Neural crest cell (in vitro differentiated cells): ENCODE data around the gene PSMG4. TPM values are rescaled to one million over a fixed set of nuclear protein-coding genes. Genes with fewer than 3 reads are reported as not detected.

Source experiments
- DNase-seq: peaks from one replicate; pipeline ENCODE4 v3.0.0; 2021; ENCODE audit warnings: low read depth, mixed read lengths, low spot score
- H3K27ac Mint-ChIP-seq: one replicate; pipeline ENCODE4 v1.8.0; 2021; ENCODE audit warnings: mild to moderate bottlenecking, mixed read lengths; ENCODE audit not compliant: unreplicated experiment
- H3K27me3 Mint-ChIP-seq: 2 replicates; pipeline ENCODE4 v1.8.0; 2021; ENCODE audit warnings: low read depth, mild to moderate bottlenecking, mixed read lengths
- H3K36me3 Mint-ChIP-seq: 2 replicates; pipeline ENCODE4 v1.8.0; 2021; ENCODE audit warnings: low read depth, mild to moderate bottlenecking, mixed read lengths
- H3K4me1 Mint-ChIP-seq: 2 replicates; pipeline ENCODE4 v1.8.0; 2021; ENCODE audit warnings: mixed read lengths
- H3K4me3 Mint-ChIP-seq: one replicate; pipeline ENCODE4 v1.8.0; 2021; ENCODE audit warnings: mild to moderate bottlenecking, mixed read lengths
- H3K9me3 Mint-ChIP-seq: 2 replicates; pipeline ENCODE4 v1.8.0; 2021; ENCODE audit warnings: mixed read lengths
- CTCF ChIP-seq: fragments of 200-600 bp; sonication (generic); conservative IDR thresholded peaks from 2 replicates; pipeline ENCODE4 v1.5.0; 2021; ENCODE audit warnings: antibody characterized with exemption, mild to moderate bottlenecking
- total RNA-seq: library from RNA; stranded (reverse); gene quantifications from 2 replicates; pipeline ENCODE4 v1.2.1, GENCODE V29; 2021

The PSMG4 gene
- total RNA-seq, 1 donor from 2014 or later: 27.9 TPM

GRCh38 chr6:3283641-3284435 is 25.1 kb downstream of the PSMG4 start:
- no peaks in the 10 kb centered on the region for H3K27me3 Mint-ChIP-seq
- no peak for TF ChIP-seq CTCF
- peaks cover 54% of the 10 kb centered on the region for H3K4me1 Mint-ChIP-seq
- DNase-seq: no peak
- H3K27ac Mint-ChIP-seq: peak overlapping the region; percentile 78
- H3K4me3 Mint-ChIP-seq: no peak overlapping the region
- no peaks in the 10 kb centered on the region for H3K9me3 Mint-ChIP-seq
- peaks cover 7% of the 10 kb centered on the region for H3K36me3 Mint-ChIP-seq

GRCh38 chr6:3284436-3284876 is 25.7 kb downstream of the PSMG4 start:
- no peak for DNase-seq
- no peak for TF ChIP-seq CTCF
- H3K4me1 Mint-ChIP-seq: peaks cover 54% of the 10 kb centered on the region
- peak overlapping the region; percentile 31 for H3K4me3 Mint-ChIP-seq
- peak overlapping the region; percentile 45 for H3K27ac Mint-ChIP-seq
- H3K27me3 Mint-ChIP-seq: no peaks in the 10 kb centered on the region
- peaks cover 7% of the 10 kb centered on the region for H3K36me3 Mint-ChIP-seq
- H3K9me3 Mint-ChIP-seq: no peaks in the 10 kb centered on the region

- Mint-ChIP-seq H3K36me3 (peaks cover 5% of the 10 kb centered on the region), H3K27me3 (no peaks in the 10 kb centered on the region), H3K4me1 (peaks cover 50% of the 10 kb centered on the region), H3K9me3 (no peaks in the 10 kb centered on the region), H3K27ac (peak overlapping the region; percentile 45), H3K4me3 (peak overlapping the region; percentile 31)
- no peak for TF ChIP-seq CTCF
- DNase-seq: no peak
These were observed 26.4 kb downstream of the PSMG4 start for GRCh38 chr6:3285049-3285639.

GRCh38 chr6:3285732-3286131 is 27.0 kb downstream of the PSMG4 start:
- H3K4me1 Mint-ChIP-seq: peaks cover 54% of the 10 kb centered on the region
- no peak for DNase-seq
- no peaks in the 10 kb centered on the region for H3K9me3 Mint-ChIP-seq
- H3K27ac Mint-ChIP-seq: peak overlapping the region; percentile 16
- H3K36me3 Mint-ChIP-seq: peaks cover 5% of the 10 kb centered on the region
- peak overlapping the region; percentile 35 for H3K4me3 Mint-ChIP-seq
- no peak for TF ChIP-seq CTCF
- no peaks in the 10 kb centered on the region for H3K27me3 Mint-ChIP-seq

- Mint-ChIP-seq H3K4me3 (no peak overlapping the region), H3K4me1 (peaks cover 45% of the 10 kb centered on the region), H3K27ac (no peak overlapping the region), H3K36me3 (peaks cover 3% of the 10 kb centered on the region), H3K9me3 (no peaks in the 10 kb centered on the region), H3K27me3 (no peaks in the 10 kb centered on the region)
- no peak for TF ChIP-seq CTCF
- DNase-seq: no peak
These were observed 28.0 kb downstream of the PSMG4 start for GRCh38 chr6:3286641-3287171.
